NCI-H345 (cell line): Measurements from ENCODE around the gene SLC35F3.

Experiments used
- DNase-seq: peaks from one replicate; lab custom pipeline; 2025; lab: John Stamatoyannopoulos, UW

SLC35F3 gene

GRCh38 chr1:234369784-234370183, 465.3 kb downstream of the SLC35F3 start:
- no peak for DNase-seq

DNA sequence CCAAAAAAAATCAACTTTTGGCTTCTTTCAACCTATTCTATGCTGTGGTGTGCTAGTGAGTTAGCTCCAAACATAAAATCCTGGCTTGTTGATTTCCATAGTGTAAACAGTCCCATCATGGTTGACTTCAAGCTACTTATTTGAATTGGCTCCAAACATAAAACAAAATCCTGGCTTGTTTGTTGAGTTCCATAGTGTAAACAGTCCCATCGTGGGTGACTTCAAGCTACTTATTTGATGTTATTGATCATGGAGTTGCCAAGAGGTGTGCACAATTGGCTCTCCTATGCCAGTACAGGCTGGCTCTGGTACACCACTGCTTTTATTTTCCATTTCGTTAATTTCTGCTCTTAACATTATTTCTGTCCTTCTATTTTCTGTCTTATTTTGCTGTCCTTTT, 466.9 kb downstream of the SLC35F3 start:
- peak; percentile 60 for DNase-seq

GRCh38 chr1:234372011-234372757, 467.7 kb downstream of the SLC35F3 start:
- DNase-seq, result no peak

- peak; percentile 95 for DNase-seq
Observed at GRCh38 chr1:234373064-234373958, 468.8 kb downstream of the SLC35F3 start, which contains the start of gene COA6. COA6 (plus strand) TSS chr1:234373456; CDS start chr1:234373467, 11 bp downstream.

DNA sequence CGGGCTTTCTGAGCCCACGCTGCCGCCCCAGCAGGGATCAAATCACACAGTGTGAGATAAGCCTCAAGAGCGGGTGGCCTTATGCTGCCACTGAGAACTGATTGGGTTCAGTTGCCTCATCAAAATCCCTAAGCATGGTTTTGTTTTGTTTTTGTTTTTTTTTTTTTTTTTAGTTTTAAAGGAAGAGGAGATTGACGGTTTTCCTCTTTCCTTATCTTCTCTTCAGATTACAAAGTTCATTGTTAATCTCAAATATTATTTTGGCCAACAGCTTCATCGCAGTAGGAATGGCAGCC, 469.4 kb downstream of the SLC35F3 start:
- no peak for DNase-seq
